Brain microvascular endothelial cell (primary cell): ENCODE measurements around the gene ATAD3A.
"Not testable (repeated sequence)": the region's sequence is repeated elsewhere in the genome, so short reads cannot be mapped to it uniquely, and the experiment has no call there.

Experiments
- DNase-seq: peaks from one replicate; pipeline ENCODE4 v3.0.0-alpha.2; 2020
- H3K27ac ChIP-seq: fragments of 250-450 bp; sonication (Bioruptor Pico); 2 replicates; pipeline ENCODE4 v1.5.1; 2020; ENCODE audit warnings: mild to moderate bottlenecking, moderate library complexity
- H3K27me3 ChIP-seq: fragments of 250-450 bp; sonication (Bioruptor Pico); replicated peaks from 2 replicates; pipeline ENCODE4 v1.5.1; 2020; ENCODE audit warnings: mild to moderate bottlenecking
- H3K36me3 ChIP-seq: fragments of 250-450 bp; sonication (Bioruptor Pico); replicated peaks from 2 replicates; pipeline ENCODE4 v1.5.1; 2020; ENCODE audit warnings: mild to moderate bottlenecking
- H3K4me3 ChIP-seq: 2 replicates; pipeline ENCODE4 v1.5.1; 2011; ENCODE audit warnings: low read depth, mild to moderate bottlenecking, control low read depth, low read length, moderate library complexity
- CTCF ChIP-seq: IDR thresholded peaks from 2 replicates; pipeline ENCODE4 v1.5.1; 2011; ENCODE audit warnings: low read depth, mild to moderate bottlenecking, moderate library complexity, low read length, control low read depth, inconsistent platforms; ENCODE audit errors: missing control alignments
- in situ Hi-C: cut with HindIII; loops from 2 replicates; pipeline ENCODE4 v1.10.0; 2017; ENCODE audit warnings: low sequenced_read_pairs, low pct_ligation_motif_present

Gene ATAD3A

GRCh38 chr1:1490633-1491230 lies 21.2 kb upstream of the ATAD3A start:
- no peak overlapping the region for H3K27ac ChIP-seq
- DNase-seq, result no peak
- no peak for TF ChIP-seq CTCF
- peaks cover 64% of the 10 kb centered on the region for H3K36me3 ChIP-seq
- in situ Hi-C loops, result no loop called here
- no peaks in the 10 kb centered on the region for H3K27me3 ChIP-seq
- H3K4me3 ChIP-seq, result no peak overlapping the region

DNA sequence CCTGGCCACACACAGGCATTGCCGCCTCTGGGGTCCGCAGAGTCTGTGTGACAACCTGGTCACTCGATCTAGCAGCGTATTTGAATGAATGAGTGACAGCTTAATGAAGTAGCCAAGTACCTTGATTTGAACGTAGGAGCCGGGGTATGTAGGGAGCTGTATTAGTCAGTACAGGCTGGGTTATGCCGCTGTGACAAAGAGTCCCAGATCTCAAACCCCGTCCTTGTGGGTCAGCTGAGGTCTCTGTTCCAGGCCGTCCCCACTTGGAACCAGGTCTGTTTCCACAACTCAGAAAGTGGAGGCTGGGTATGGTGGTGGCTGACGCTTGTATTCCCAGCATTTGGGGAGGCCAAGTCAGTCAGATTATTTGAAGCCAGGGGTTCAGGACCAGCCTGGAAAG lies 20.4 kb upstream of the ATAD3A start:
- in situ Hi-C loops, result no loop called here
- DNase-seq, result no peak
- TF ChIP-seq CTCF, result no peak
- no peaks in the 10 kb centered on the region for H3K27me3 ChIP-seq
- no peak overlapping the region for H3K4me3 ChIP-seq
- peaks cover 68% of the 10 kb centered on the region for H3K36me3 ChIP-seq
- no peak overlapping the region for H3K27ac ChIP-seq

DNA sequence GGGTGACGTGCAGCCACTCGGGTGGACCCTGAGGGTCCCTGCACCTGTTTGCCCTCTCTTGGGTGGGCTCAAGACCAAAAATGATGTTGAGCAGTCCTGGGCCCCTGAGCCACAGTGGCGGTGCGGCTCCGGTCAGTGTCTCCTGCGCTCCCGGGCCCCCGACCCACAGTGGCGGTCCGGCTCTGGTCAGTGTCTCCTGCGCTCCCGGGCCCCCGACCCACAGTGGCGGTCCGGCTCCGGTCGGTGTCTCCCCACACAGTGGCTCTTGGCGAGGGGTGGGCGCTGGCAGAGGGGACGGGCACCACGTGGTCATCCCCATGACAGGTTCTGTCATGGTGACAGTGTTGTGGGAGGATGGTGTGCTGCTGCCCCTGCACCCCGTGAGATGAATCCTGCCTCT lies 17.7 kb upstream of the ATAD3A start:
- in situ Hi-C loops, H3K27me3 ChIP-seq, H3K27ac ChIP-seq, DNase-seq, H3K4me3 ChIP-seq: not testable (repeated sequence)
- H3K36me3 ChIP-seq, result peaks cover 51% of the 10 kb centered on the region

DNA sequence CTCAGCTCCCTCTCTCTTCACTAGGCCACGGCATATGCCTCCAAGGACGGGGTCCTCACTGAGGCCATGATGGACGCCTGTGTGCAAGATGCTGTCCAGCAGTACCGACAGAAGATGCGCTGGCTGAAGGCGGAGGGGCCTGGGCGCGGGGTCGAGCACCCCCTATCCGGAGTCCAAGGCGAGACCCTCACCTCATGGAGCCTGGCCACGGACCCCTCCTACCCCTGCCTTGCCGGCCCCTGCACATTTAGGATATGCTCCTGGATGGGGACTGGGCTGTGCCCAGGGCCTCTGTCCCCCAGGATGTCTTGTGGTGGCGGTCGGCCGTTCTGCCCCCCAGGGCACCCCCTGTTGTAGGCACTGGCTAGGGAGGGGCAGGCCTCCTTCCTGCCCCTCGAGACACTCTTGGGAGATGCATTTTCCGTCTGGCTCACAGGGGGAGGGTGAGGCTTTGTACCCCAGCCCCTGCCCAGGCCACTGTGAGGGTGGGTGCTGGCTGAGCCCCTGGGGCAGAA lies 16.4 kb upstream of the ATAD3A start:
- H3K36me3 ChIP-seq, result peaks cover 44% of the 10 kb centered on the region
- DNase-seq, in situ Hi-C loops, H3K27ac ChIP-seq, H3K27me3 ChIP-seq, H3K4me3 ChIP-seq: not testable (repeated sequence)

- H3K36me3 ChIP-seq, in situ Hi-C loops, H3K4me3 ChIP-seq, H3K27me3 ChIP-seq: not testable (repeated sequence)
- peak; percentile 66 for TF ChIP-seq CTCF
- H3K27ac ChIP-seq, result peak overlapping the region; percentile 29
- peak; percentile 61 for DNase-seq
These were observed 7.1 kb upstream of the ATAD3A start for GRCh38 chr1:1504777-1505365.

DNA sequence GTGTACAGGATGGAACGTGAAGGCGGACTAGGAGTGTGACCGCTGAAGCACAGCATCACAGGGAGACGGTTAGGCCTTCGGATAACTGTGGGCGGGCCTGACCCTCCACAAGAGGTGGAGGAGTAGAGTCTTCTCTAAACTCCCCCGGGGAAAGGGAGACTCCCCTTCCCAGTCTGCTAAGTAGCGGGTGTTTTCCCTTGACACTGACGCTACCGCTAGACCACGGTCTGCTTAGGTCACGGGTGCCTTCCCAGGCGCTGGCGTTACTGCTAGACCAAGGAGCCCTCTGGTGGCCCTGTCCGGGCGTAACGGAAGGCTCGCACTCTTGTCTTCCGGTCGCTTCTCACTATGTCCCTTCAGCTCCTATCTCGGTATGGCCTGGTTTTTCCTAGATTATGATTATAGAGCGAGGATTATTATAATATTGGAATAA lies 6.6 kb upstream of the ATAD3A start:
- H3K4me3 ChIP-seq, H3K27me3 ChIP-seq, H3K36me3 ChIP-seq, in situ Hi-C loops: not testable (repeated sequence)
- peak; percentile 35 for TF ChIP-seq CTCF
- H3K27ac ChIP-seq, result peak overlapping the region; percentile 29
- DNase-seq, result peak; percentile 34

DNA sequence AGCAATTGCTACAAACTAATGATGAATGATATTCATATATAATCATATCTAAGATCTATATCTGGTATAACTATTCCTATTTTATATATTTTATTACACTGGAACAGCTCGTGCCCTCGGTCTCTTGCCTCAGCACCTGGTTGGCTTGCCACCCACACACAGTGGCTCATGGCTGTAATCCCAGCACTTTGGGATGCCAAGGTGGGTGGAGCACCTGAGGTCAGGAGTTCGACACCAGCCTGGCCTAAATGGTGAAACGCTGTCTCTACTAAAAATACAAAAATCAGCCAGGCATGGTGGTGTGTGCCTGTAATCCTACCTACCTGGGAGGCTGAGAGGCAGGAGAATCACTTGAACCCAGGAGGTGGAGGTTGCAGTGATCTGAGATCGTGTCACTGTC lies 6.2 kb upstream of the ATAD3A start:
- DNase-seq, H3K36me3 ChIP-seq, in situ Hi-C loops, H3K27me3 ChIP-seq, H3K27ac ChIP-seq, H3K4me3 ChIP-seq: not testable (repeated sequence)
